HEK293 (cell line): ENCODE results near the gene GPBP1.

Experiments used
- BCL6B ChIP-seq: fragments of 450-650 bp; formaldehyde crosslinking; IDR thresholded peaks from 2 replicates; pipeline ENCODE4 v1.5.1; 2017; ENCODE audit warnings: missing biosample characterization, missing genetic modification characterization
- GLIS1 ChIP-seq: fragments of 450-650 bp; formaldehyde crosslinking; IDR thresholded peaks from 2 replicates; pipeline ENCODE4 v1.5.1; 2016; ENCODE audit warnings: missing biosample characterization, missing genetic modification characterization
- GLIS2 ChIP-seq: fragments of 450-650 bp; formaldehyde crosslinking; IDR thresholded peaks from 2 replicates; pipeline ENCODE4 v1.5.1; 2016; ENCODE audit warnings: missing biosample characterization, missing genetic modification characterization
- IKZF3 ChIP-seq: fragments of 450-650 bp; IDR thresholded peaks from 2 replicates; pipeline ENCODE4 v1.5.0; 2018; ENCODE audit warnings: missing biosample characterization, mild to moderate bottlenecking, missing genetic modification characterization, moderate library complexity
- MEIS1 ChIP-seq: sonication (generic); formaldehyde crosslinking; IDR thresholded peaks from 2 replicates; pipeline ENCODE4 v1.8.1; 2022; ENCODE audit warnings: missing genetic modification reagents, mild to moderate bottlenecking, borderline replicate concordance
- MZF1 ChIP-seq: fragments of 450-650 bp; formaldehyde crosslinking; IDR thresholded peaks from 2 replicates; pipeline ENCODE4 v1.5.1; 2017; ENCODE audit warnings: missing biosample characterization, missing genetic modification characterization, borderline replicate concordance
- TRIM28 ChIP-seq: IDR thresholded peaks from 2 replicates; pipeline ENCODE4 v1.6.1; 2011; ENCODE audit warnings: low read length, control low read depth, borderline replicate concordance
- TSHZ1 ChIP-seq: fragments of 450-650 bp; formaldehyde crosslinking; IDR thresholded peaks from 2 replicates; pipeline ENCODE4 v1.5.1; 2016; ENCODE audit warnings: missing biosample characterization, missing genetic modification characterization, borderline replicate concordance
- ZBTB17 ChIP-seq: fragments of 450-650 bp; formaldehyde crosslinking; IDR thresholded peaks from 2 replicates; pipeline ENCODE4 v1.5.1; 2016; ENCODE audit warnings: missing biosample characterization, missing genetic modification characterization
- ZBTB21 ChIP-seq: fragments of 450-650 bp; formaldehyde crosslinking; IDR thresholded peaks from 2 replicates; pipeline ENCODE4 v1.5.1; 2017; ENCODE audit warnings: missing biosample characterization, missing genetic modification characterization
- ZFP37 ChIP-seq: fragments of 450-650 bp; formaldehyde crosslinking; IDR thresholded peaks from 2 replicates; pipeline ENCODE4 v1.5.1; 2016; ENCODE audit warnings: missing biosample characterization, missing genetic modification characterization
- ZNF140 ChIP-seq: fragments of 450-650 bp; formaldehyde crosslinking; IDR thresholded peaks from 2 replicates; pipeline ENCODE4 v1.5.1; 2016; ENCODE audit warnings: missing biosample characterization, missing genetic modification characterization
- ZNF155 ChIP-seq: fragments of 450-650 bp; formaldehyde crosslinking; IDR thresholded peaks from 2 replicates; pipeline ENCODE4 v1.5.1; 2016; ENCODE audit warnings: missing biosample characterization, missing genetic modification characterization
- ZNF223 ChIP-seq: fragments of 450-650 bp; formaldehyde crosslinking; IDR thresholded peaks from 2 replicates; pipeline ENCODE4 v1.5.1; 2016; ENCODE audit warnings: missing biosample characterization, missing genetic modification characterization
- ZNF426 ChIP-seq: fragments of 450-650 bp; formaldehyde crosslinking; IDR thresholded peaks from 2 replicates; pipeline ENCODE4 v1.5.1; 2017; ENCODE audit warnings: missing biosample characterization, missing genetic modification characterization, mild to moderate bottlenecking, inconsistent platforms, moderate library complexity
- ZNF449 ChIP-seq: fragments of 450-650 bp; formaldehyde crosslinking; IDR thresholded peaks from 2 replicates; pipeline ENCODE4 v1.5.1; 2017; ENCODE audit warnings: missing biosample characterization, mild to moderate bottlenecking, missing genetic modification characterization, moderate library complexity
- ZNF488 ChIP-seq: fragments of 450-650 bp; formaldehyde crosslinking; IDR thresholded peaks from 2 replicates; pipeline ENCODE4 v1.5.1; 2016; ENCODE audit warnings: missing biosample characterization, missing genetic modification characterization
- ZNF530 ChIP-seq: fragments of 450-650 bp; formaldehyde crosslinking; IDR thresholded peaks from 2 replicates; pipeline ENCODE4 v1.5.1; 2016; ENCODE audit warnings: low read depth, missing biosample characterization, missing genetic modification characterization
- ZNF544 ChIP-seq: fragments of 450-650 bp; formaldehyde crosslinking; IDR thresholded peaks from 2 replicates; pipeline ENCODE4 v1.5.0; 2017; ENCODE audit warnings: missing biosample characterization, missing genetic modification characterization
- ZNF600 ChIP-seq: fragments of 450-650 bp; formaldehyde crosslinking; IDR thresholded peaks from 2 replicates; pipeline ENCODE4 v1.5.1; 2016; ENCODE audit warnings: missing biosample characterization, missing genetic modification characterization
- ZNF623 ChIP-seq: fragments of 450-650 bp; formaldehyde crosslinking; IDR thresholded peaks from 2 replicates; pipeline ENCODE4 v1.5.1; 2016; ENCODE audit warnings: missing biosample characterization, missing genetic modification characterization
- ZNF660 ChIP-seq: fragments of 450-650 bp; IDR thresholded peaks from 2 replicates; pipeline ENCODE4 v1.5.1; 2018; ENCODE audit warnings: missing biosample characterization, mild to moderate bottlenecking, missing genetic modification characterization
- ZNF76 ChIP-seq: fragments of 450-650 bp; formaldehyde crosslinking; IDR thresholded peaks from 2 replicates; pipeline ENCODE4; 2016; ENCODE audit warnings: low read depth, missing biosample characterization, missing genetic modification characterization, borderline replicate concordance
- ZNF830 ChIP-seq: fragments of 450-650 bp; IDR thresholded peaks from 2 replicates; pipeline ENCODE4 v1.5.0; 2018; ENCODE audit warnings: missing biosample characterization, missing genetic modification characterization, low read depth, mild to moderate bottlenecking, moderate library complexity
- ZNF843 ChIP-seq: fragments of 450-650 bp; formaldehyde crosslinking; IDR thresholded peaks from 2 replicates; pipeline ENCODE4 v1.5.1; 2016; ENCODE audit warnings: missing biosample characterization, missing genetic modification characterization
- TF ChIP-seq, protein P1 (sequence below): fragments of 450-650 bp; IDR thresholded peaks from 2 replicates; pipeline ENCODE4 v1.5.1; 2018; ENCODE audit warnings: missing biosample characterization, mild to moderate bottlenecking, missing genetic modification characterization
- TF ChIP-seq, protein P2 (sequence below): fragments of 450-650 bp; formaldehyde crosslinking; IDR thresholded peaks from 2 replicates; pipeline ENCODE4 v1.5.1; 2016; ENCODE audit warnings: missing biosample characterization, missing genetic modification characterization

GPBP1 gene

GRCh38 chr5:57173319-57174127, at the start of gene GPBP1 (continued):
- TF ChIP-seq ZNF600 (tag by site-specific recombination) = peak; percentile 9; the same call in 1 of the 2 replicates
- no peak for TF ChIP-seq ZNF623 (tag by site-specific recombination)
- peak; percentile 46 for TF ChIP-seq ZNF76
- TF ChIP-seq ZNF544 = no peak
- TF ChIP-seq IKZF3 = peak; percentile 99
- no peak for TF ChIP-seq MEIS1
- no peak for TF ChIP-seq ZNF223 (tag by site-specific recombination)
- no peak for TF ChIP-seq ZNF530
- TF ChIP-seq ZNF155 (tag by site-specific recombination) = no peak
- TF ChIP-seq ZNF660 (tag by site-specific recombination) = peak; percentile 64
- TF ChIP-seq MZF1 (tag by site-specific recombination) = peak; percentile 72; the same call in 1 of the 2 replicates
- TF ChIP-seq ZNF843 (tag by site-specific recombination) = peak; percentile 56
- peak; percentile 96 for TF ChIP-seq ZBTB21 (tag by site-specific recombination)
- no peak for TF ChIP-seq ZNF830 (tag by site-specific recombination)
- no peak for TF ChIP-seq BCL6B (tag by site-specific recombination)
- TF ChIP-seq ZNF449 (tag by site-specific recombination) = peak; percentile 81
- TF ChIP-seq ZFP37 (tag by site-specific recombination) = peak; percentile 91
- TF ChIP-seq ZNF488 (tag by site-specific recombination) = no peak
- TF ChIP-seq, protein P1, sequence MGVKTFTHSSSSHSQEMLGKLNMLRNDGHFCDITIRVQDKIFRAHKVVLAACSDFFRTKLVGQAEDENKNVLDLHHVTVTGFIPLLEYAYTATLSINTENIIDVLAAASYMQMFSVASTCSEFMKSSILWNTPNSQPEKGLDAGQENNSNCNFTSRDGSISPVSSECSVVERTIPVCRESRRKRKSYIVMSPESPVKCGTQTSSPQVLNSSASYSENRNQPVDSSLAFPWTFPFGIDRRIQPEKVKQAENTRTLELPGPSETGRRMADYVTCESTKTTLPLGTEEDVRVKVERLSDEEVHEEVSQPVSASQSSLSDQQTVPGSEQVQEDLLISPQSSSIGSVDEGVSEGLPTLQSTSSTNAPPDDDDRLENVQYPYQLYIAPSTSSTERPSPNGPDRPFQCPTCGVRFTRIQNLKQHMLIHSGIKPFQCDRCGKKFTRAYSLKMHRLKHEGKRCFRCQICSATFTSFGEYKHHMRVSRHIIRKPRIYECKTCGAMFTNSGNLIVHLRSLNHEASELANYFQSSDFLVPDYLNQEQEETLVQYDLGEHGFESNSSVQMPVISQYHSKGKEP (tag by site-specific recombination) = peak; percentile 64
- no peak for TF ChIP-seq ZNF426 (tag by site-specific recombination)
- TF ChIP-seq, protein P2, sequence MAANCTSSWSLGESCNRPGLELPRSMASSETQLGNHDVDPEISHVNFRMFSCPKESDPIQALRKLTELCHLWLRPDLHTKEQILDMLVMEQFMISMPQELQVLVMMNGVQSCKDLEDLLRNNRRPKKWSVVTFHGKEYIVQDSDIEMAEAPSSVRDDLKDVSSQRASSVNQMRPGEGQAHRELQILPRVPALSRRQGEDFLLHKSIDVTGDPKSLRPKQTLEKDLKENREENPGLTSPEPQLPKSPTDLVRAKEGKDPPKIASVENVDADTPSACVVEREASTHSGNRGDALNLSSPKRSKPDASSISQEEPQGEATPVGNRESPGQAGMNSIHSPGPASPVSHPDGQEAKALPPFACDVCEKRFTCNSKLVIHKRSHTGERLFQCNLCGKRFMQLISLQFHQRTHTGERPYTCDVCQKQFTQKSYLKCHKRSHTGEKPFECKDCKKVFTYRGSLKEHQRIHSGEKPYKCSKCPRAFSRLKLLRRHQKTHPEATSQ = peak; percentile 18
- peak; percentile 92 for TF ChIP-seq GLIS1 (tag by site-specific recombination)
- no peak for TF ChIP-seq ZNF140 (tag by site-specific recombination)
- TF ChIP-seq GLIS2 (tag by site-specific recombination) = peak; percentile 100
- TF ChIP-seq TRIM28 = no peak
- TF ChIP-seq ZBTB17 (tag by site-specific recombination) = peak; percentile 96
- peak; percentile 76 for TF ChIP-seq TSHZ1 (tag by site-specific recombination)
